NCI-H1436 treated with DMSO at 0.1 percent for 48 hours (cell line): ENCODE data around the gene TPRN.

ENCODE experiments used
- DNase-seq: peaks from one replicate; lab custom pipeline; 2025; lab: John Stamatoyannopoulos, UW

The TPRN gene

DNA sequence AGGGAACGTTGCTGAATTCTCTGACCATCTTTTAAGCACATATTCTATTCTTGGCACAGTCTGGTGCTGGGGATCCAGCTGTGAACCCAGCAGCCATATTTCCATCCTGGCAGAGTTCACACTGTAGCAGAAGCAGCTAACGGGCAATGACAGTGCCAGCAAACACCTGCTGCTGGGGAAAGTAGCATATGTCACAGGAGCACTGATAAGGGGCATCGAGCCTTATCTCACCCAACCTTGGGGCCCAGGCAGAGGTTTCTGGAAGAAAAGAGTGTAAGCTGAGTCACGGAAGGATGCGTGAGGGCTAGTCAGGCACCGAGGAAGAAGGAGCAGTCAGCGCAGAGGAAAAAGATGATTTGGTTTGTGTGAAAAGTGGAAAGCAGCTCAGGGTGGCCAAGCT, 6.1 kb upstream of the TPRN start:
- no peak for DNase-seq

DNA sequence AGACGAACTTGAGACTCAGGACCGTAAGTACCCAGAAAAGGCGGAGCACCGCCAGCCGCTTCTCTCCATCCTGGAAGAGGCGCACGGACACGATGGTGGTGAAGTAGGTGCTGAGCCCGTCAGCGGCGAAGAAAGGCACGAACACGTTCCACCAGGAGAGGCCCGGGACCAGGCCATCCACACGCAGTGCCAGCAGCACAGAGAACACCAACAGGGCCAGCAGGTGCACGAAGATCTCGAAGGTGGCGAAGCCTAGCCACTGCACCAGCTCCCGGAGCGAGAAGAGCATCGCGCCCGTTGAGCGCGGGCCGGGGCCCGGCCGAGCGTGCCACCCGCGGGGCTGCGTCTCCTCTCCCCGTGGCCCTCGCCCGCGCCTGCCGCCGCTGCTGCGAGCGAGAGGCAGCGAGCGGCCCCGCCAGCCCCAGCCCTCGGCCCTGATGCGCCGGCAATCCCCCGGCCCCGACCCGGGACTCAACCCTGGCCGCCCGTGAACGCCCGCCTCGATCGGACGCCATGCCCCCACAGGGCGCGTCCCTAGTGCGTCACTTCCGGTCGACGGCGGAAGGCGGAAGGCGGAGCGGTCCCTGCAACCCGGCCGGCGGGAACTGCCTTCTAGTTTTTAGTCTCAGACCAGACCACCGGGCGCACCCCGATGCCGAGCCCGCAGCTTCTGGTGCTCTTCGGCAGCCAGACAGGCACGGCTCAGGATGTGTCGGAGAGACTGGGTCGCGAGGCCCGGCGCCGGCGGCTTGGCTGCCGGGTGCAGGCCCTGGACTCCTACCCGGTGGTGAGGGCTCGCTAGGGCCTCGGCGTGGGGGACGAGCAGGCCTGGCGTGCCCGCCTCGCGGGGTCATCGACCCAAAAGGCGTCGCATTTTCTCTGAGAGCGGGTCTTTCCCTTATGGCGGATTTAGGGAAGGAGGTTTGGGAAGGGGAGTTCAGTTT, 4.9 kb upstream of the TPRN start, which contains the start of the genes NDOR1 and TMEM203:
Gene NDOR1, plus strand, starts transcription at position 575 of the 944 bp plus-strand sequence. Its CDS starts 78 bp downstream, at position 653.
Gene TMEM203, minus strand, starts transcription at position 523 of the 944 bp plus-strand sequence. Its CDS starts 234 bp downstream, at position 289.
- DNase-seq, result peak; percentile 20

DNA sequence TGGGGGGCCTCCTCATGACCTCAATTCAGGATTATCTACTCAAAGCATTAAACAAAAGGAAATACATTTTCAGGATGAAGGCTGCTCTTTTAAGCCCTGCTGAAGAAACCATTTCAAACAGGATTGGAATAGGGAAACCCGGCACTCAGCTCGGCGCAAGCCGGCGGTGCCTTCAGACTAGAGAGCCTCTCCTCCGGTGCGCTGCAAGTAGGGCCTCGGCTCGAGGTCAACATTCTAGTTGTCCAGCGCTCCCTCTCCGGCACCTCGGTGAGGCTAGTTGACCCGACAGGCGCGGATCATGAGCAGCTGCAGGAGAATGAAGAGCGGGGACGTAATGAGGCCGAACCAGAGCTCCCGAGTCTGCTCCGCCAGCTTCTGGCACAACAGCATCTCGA, 4.2 kb upstream of the TPRN start:
- DNase-seq, result no peak

- DNase-seq, result no peak
Observed at GRCh38 chr9:137202966-137203365, 2.4 kb upstream of the TPRN start.

- DNase-seq, result no peak
Observed at GRCh38 chr9:137201205-137201868, 796 bp upstream of the TPRN start.

DNA sequence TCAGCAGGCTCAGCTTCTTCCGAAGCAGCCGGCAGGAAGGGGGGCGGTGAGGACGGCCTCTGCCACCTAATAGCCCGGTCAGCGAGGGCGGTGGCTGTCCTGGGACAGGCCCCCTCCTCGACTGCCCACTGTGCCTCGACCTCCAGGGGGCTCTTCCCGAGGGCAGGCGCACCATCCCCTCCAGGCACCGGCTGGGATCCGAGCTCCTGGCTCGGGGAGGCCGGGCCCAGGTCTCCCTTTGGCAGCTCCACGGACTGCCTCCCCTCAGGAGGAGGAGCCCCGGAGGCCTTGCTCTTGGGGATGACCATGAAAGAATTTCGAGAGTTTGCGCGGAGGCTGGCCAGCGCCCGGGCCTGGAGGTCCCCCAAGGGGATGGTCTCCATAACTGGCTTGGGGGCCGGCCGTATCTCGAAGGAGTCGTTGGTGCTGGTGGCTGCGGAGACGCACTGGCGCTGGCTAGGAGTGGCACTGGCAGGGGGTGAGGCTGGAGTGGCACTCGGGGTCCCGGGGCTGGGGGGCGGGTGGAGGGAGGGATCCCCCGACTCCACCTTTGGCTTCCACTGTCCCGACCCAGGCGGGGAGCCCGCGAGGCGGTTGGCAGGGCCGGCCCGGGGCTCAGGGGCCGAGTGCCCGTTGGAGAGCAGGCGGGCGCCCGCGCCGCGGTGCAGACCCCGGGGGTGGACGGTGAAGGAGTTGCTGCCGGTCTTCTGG, 975 bp downstream of the TPRN start:
- no peak for DNase-seq

GRCh38 chr9:137198902-137199283, 1.6 kb downstream of the TPRN start:
- no peak for DNase-seq

DNA sequence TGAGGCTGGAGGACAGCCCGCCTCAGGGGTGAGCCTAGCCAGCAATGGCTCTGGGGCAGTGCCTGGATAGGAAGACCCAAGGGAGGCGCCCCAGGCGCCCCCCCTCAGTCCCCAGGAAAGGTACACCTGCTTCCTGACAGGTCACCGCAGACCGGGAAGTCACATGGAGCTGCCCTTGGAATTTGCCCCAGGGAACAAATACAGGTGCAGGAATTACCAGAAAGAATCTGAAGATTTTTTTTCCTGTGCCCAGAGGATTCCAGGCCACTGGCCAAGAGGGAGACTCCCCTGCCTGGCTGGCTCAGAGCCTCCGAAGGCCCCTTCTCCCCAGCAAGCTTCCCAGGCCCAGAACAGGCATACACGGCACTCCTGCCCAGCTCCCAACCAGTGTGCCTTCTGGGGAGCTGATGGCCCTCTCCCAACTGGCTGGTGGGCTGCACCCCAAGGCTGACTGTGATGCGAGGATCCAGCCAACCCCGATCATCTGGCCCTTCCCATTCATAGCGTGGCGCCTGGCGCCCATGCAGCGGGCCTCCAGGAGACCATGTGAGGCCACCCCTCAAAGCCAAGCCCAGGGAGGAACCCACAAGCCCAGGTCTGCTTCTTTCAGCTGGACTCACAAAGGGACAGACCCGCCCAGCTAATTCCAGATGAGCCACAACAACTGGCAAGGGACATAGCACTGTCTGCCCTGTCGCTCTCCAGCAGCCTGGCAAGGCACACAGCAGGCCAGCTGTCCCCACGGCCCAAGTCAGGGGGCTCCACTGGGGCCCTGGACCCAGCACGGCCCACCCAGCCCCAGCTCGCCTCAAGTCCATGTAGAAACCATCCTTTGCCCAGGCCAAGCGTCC, 2.3 kb downstream of the TPRN start:
- DNase-seq, result no peak

DNA sequence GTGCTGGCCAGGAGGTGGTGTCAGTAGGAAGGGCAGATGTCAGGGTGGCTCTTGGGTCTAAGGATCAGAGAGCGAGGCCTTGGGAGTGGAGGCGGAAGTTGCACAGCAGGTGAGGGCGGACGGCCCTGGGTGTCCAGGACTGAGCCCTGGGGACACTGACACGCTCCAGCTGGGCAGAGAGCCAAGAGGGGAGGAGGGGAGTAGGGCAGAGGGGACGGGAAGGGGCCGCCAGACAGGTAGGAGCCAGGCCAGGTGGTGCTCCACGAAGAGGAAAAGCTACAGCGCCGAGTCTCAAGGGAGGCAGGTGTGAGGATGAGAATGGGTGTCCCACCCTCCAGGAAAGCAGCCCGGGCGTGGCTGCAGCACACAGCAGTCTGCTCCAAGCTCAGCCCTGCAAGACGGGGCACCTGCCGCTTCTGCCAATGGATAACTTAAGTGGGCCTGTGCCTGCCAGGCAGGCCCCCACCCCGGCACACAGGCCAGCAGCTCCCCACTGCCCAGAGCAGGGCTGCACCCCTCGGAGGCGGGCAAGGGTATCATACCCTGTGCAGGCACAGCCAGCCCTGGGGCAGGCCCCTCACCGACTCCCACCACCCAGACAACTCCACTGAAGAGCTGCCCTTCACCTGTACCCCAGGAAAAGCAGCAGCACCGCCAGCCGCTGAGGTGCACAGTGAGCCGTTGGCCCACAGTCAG, 4.9 kb downstream of the TPRN start:
- peak; percentile 75 for DNase-seq

- peak; percentile 22 for DNase-seq
Observed at GRCh38 chr9:137194909-137195308, 5.6 kb downstream of the TPRN start.

DNA sequence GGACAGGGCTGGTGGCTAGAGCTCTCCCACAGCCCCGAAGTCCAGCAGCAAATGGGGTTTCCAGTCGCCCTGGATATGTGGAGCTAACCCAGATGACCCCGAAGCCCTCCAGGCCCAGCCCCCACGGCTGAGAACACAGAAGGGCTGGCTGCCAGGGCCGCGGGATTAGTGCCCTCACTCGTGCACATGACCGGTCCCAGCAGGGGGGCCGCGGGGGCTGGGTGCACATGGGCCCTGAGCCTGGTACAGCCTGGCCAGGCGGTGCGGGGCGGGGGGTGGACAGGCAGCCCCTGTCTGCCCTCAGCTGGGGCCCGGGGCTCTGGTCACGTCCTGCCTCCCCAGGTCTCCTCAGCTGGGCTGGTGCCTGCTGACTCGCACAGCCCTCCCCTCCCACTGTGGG, 6.2 kb downstream of the TPRN start:
- DNase-seq, result no peak

GRCh38 chr9:137193771-137194170, 6.8 kb downstream of the TPRN start:
- no peak for DNase-seq

DNA sequence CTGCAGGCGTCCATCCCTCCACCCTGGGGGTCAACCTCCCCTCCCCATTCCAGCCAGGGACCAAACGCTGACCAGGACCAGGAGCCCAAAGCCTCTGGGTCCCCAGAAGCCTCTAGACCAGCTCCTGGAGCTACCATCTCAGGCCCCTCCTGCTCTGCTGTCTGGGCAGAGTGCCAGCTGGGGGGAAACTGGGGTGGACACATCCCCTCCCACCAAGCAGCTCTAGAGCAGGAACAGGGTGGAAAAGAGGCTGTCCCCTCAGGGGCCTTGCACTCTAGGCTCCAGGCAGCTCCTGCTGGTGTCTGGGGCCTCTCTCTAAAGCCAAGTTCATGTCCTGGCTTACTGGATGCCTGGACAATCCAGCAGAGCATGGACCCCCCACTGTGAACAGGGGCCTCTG, 7.7 kb downstream of the TPRN start:
- DNase-seq, result no peak

DNA sequence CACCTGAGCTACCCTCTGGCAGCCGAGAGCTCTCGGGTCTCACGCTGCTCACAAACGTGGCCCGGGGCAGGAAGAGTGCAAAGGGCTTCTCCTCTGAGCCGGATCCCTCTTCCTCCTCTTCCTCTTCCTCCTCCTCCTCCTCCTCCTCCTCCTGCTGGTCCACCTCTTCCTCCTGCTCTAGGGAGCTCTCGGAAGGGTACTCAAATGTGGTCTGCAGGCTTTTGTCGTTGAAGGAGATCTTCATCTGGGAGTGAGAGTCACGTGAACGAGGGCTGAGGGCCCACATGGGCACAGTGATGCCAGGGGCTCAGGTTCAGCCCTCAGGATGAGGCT, 8.1 kb downstream of the TPRN start:
- DNase-seq, result no peak

GRCh38 chr9:137191691-137192447, 8.7 kb downstream of the TPRN start:
- no peak for DNase-seq

DNA sequence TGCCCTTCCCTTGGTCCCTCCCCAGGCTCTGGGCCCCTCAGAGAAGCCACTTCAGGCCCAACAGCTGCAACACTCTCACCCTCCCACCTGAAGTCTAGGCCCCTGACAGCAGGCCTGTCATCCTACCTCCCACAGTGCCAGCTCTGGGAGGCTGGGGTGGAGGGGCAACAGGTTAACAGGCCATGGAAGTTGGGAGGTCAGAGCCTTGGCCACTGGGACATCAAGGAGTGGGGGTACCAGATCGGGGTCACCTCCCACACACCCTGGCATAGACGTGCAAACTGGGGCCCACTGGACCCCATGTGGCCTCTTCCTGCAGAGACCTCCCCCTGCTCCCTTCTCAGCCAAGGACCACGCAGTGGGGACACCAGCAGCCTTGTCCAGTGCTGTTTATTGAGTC, 9.3 kb downstream of the TPRN start:
- no peak for DNase-seq

GRCh38 chr9:137190315-137190856, 10.2 kb downstream of the TPRN start:
- DNase-seq, result no peak

DNA sequence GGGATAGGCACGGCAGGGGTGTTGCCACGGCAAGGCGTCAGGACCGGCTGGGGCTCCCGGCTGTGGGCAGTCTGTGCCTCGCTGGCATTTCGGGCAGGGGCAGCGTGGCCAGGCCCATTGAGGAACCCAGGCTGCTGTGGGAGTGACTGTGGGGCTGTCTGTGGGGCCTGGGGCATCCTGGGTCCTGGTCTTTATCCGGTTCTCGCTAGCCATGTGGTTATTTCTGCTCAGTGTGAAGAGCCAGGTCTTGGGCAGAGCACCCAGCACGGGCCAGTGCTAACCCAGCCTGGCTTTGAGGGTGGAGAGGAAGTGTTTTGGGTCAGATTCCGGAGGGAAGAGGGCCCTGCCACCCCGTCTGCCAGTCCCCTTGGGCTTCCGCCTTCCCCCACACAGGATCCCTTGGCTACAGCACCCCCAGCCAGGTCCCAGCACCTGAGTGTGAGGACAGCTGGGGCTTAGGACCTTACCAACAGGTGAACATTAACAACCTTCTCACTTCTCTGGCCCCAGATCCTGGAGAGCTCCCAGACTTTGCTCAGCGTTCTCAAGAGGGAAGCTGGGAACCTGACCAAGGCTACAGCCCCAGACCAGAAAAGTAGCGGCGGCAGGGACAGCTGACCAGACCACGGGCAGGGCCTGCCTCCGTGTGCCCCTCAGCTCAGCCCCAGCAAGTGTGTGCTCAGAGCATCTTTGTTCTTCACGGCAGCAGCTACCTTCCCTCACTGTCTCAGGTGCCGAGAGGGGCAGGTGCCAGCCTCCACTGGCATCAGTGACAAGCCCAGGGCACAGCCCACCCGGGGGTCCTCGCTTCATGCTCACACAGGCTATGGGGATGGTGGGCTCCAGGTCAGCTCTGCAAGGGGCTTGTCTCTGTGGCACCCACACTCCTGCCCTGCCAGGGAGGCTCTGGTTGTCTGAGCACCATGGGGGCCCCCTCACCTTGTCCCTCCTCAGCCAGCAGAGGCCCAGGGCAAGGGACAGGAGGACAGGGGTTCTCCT, 10.9 kb downstream of the TPRN start:
- no peak for DNase-seq
